ENCODE measurements around the gene CTXN1. TPM values are rescaled to one million over a fixed set of nuclear protein-coding genes. Genes with fewer than 3 reads are reported as not detected.
A peak's percentile ranks its signal among the peaks of the same experiment; 100 is the strongest.

The CTXN1 gene
- total and polyA plus RNA-seq, 5 donors from 2014 or later: not detected

GRCh38 chr19:7902796-7903243, 23.1 kb downstream of the CTXN1 start:
- peaks cover 5 to 44% (median 18%) of the 10 kb centered on the region in 4 donors for H3K4me1 Mint-ChIP-seq
- H3K27ac ChIP-seq (ENCODE audit: insufficient read depth, low read length, poor library complexity, severe bottlenecking): peak overlapping the region; percentile 85
- no peak for ATAC-seq (ENCODE audit: low read depth in 2 of 2)
- H3K27ac Mint-ChIP-seq: peak overlapping the region; percentile 74 to 94 (median 88)
- peaks cover 0 to 9% (median 0%) of the 10 kb centered on the region in 7 donors for H3K9me3 Mint-ChIP-seq
- peak overlapping the region; percentile 90 to 99 (median 94) for H3K4me3 Mint-ChIP-seq
- peaks cover 38% of the 10 kb centered on the region for H3K4me1 ChIP-seq (ENCODE audit: control insufficient read depth, insufficient read depth, low read length, poor library complexity, severe bottlenecking)
- peaks cover 6% of the 10 kb centered on the region for H3K36me3 Mint-ChIP-seq
- H3K9me3 ChIP-seq (ENCODE audit: control insufficient read depth in 2 of 2, low read length in 2 of 2): no peaks in the 10 kb centered on the region
- H3K27me3 ChIP-seq (ENCODE audit: control insufficient read depth, insufficient read depth, low read length): no peaks in the 10 kb centered on the region
- peak overlapping the region; percentile 77 for H3K4me3 ChIP-seq (ENCODE audit: low read depth, low read length)
- no peaks in the 10 kb centered on the region for H3K36me3 ChIP-seq (ENCODE audit: control insufficient read depth, insufficient read depth, low read length)
- H3K27me3 Mint-ChIP-seq: peaks cover 9% of the 10 kb centered on the region
- no peak for DNase-seq

- no peak for ATAC-seq (ENCODE audit: low read depth in 2 of 2)
- peaks cover 9% of the 10 kb centered on the region for H3K27me3 Mint-ChIP-seq
- peak overlapping the region in 1 of 3 donors; percentile 32 for H3K27ac Mint-ChIP-seq
- no peak overlapping the region for H3K4me3 Mint-ChIP-seq
- Histone ChIP-seq H3K27ac (ENCODE audit: insufficient read depth, low read length, poor library complexity, severe bottlenecking) (no peak overlapping the region), H3K4me1 (ENCODE audit: control insufficient read depth, insufficient read depth, low read length, poor library complexity, severe bottlenecking) (peaks cover 31% of the 10 kb centered on the region), H3K9me3 (ENCODE audit: control insufficient read depth in 2 of 2, low read length in 2 of 2) (no peaks in the 10 kb centered on the region), H3K36me3 (ENCODE audit: control insufficient read depth, insufficient read depth, low read length) (no peaks in the 10 kb centered on the region), H3K27me3 (ENCODE audit: control insufficient read depth, insufficient read depth, low read length) (no peaks in the 10 kb centered on the region), H3K4me3 (ENCODE audit: low read depth, low read length) (no peak overlapping the region)
- peaks cover 6% of the 10 kb centered on the region for H3K36me3 Mint-ChIP-seq
- peaks cover 0 to 9% (median 0%) of the 10 kb centered on the region in 7 donors for H3K9me3 Mint-ChIP-seq
- H3K4me1 Mint-ChIP-seq: peaks cover 5 to 35% (median 16%) of the 10 kb centered on the region in 4 donors
- no peak for DNase-seq
These were observed 24.6 kb downstream of the CTXN1 start for GRCh38 chr19:7901337-7901736.

- Mint-ChIP-seq H3K9me3 (peaks cover 0 to 9% (median 0%) of the 10 kb centered on the region in 7 donors), H3K27ac (peak overlapping the region in 1 of 3 donors; percentile 32)
These were observed 25.0 kb downstream of the CTXN1 start for GRCh38 chr19:7900931-7901330.

GRCh38 chr19:7900401-7900870, 25.5 kb downstream of the CTXN1 start:
- H3K4me1 Mint-ChIP-seq: peaks cover 5 to 26% (median 13%) of the 10 kb centered on the region in 4 donors
- peaks cover 0 to 9% (median 0%) of the 10 kb centered on the region in 7 donors for H3K9me3 Mint-ChIP-seq
- H3K4me3 ChIP-seq (ENCODE audit: low read depth, low read length): no peak overlapping the region
- peak overlapping the region in 1 of 4 donors; percentile 76 for H3K4me3 Mint-ChIP-seq
- no peak overlapping the region for H3K27ac ChIP-seq (ENCODE audit: insufficient read depth, low read length, poor library complexity, severe bottlenecking)
- peaks cover 3% of the 10 kb centered on the region for H3K36me3 Mint-ChIP-seq
- no peaks in the 10 kb centered on the region for H3K27me3 ChIP-seq (ENCODE audit: control insufficient read depth, insufficient read depth, low read length)
- H3K4me1 ChIP-seq (ENCODE audit: control insufficient read depth, insufficient read depth, low read length, poor library complexity, severe bottlenecking): peaks cover 22% of the 10 kb centered on the region
- H3K27me3 Mint-ChIP-seq: peaks cover 9% of the 10 kb centered on the region
- no peak overlapping the region for H3K27ac Mint-ChIP-seq
- no peaks in the 10 kb centered on the region for H3K36me3 ChIP-seq (ENCODE audit: control insufficient read depth, insufficient read depth, low read length)
- no peak for DNase-seq
- ATAC-seq (ENCODE audit: low read depth in 2 of 2): no peak
- H3K9me3 ChIP-seq (ENCODE audit: control insufficient read depth in 2 of 2, low read length in 2 of 2): no peaks in the 10 kb centered on the region

More at GRCh38 chr19:7900931-7901330, 25.0 kb downstream of the CTXN1 start:
- Histone ChIP-seq H3K4me3 (ENCODE audit: low read depth, low read length) (no peak overlapping the region), H3K27me3 (ENCODE audit: control insufficient read depth, insufficient read depth, low read length) (no peaks in the 10 kb centered on the region), H3K27ac (ENCODE audit: insufficient read depth, low read length, poor library complexity, severe bottlenecking) (no peak overlapping the region), H3K36me3 (ENCODE audit: control insufficient read depth, insufficient read depth, low read length) (no peaks in the 10 kb centered on the region), H3K4me1 (ENCODE audit: control insufficient read depth, insufficient read depth, low read length, poor library complexity, severe bottlenecking) (peaks cover 27% of the 10 kb centered on the region), H3K9me3 (ENCODE audit: control insufficient read depth in 2 of 2, low read length in 2 of 2) (no peaks in the 10 kb centered on the region)
- no peak for DNase-seq
- ATAC-seq (ENCODE audit: low read depth in 2 of 2): no peak
- peaks cover 5 to 31% (median 16%) of the 10 kb centered on the region in 4 donors for H3K4me1 Mint-ChIP-seq
- H3K36me3 Mint-ChIP-seq: peaks cover 6% of the 10 kb centered on the region
- H3K27me3 Mint-ChIP-seq: peaks cover 9% of the 10 kb centered on the region
- H3K4me3 Mint-ChIP-seq: peak overlapping the region in 1 of 4 donors; percentile 76

- H3K27ac Mint-ChIP-seq: no peak overlapping the region
- H3K4me1 Mint-ChIP-seq: peaks cover 3 to 20% (median 10%) of the 10 kb centered on the region in 4 donors
- no peaks in the 10 kb centered on the region for H3K9me3 ChIP-seq (ENCODE audit: control insufficient read depth in 2 of 2, low read length in 2 of 2)
- H3K27me3 Mint-ChIP-seq: peaks cover 9% of the 10 kb centered on the region
- no peak overlapping the region for H3K4me3 Mint-ChIP-seq
- H3K36me3 ChIP-seq (ENCODE audit: control insufficient read depth, insufficient read depth, low read length): no peaks in the 10 kb centered on the region
- H3K9me3 Mint-ChIP-seq: peaks cover 0 to 6% (median 0%) of the 10 kb centered on the region in 7 donors
- DNase-seq (no peak), ATAC-seq (ENCODE audit: low read depth in 2 of 2) (no peak)
- H3K27ac ChIP-seq (ENCODE audit: insufficient read depth, low read length, poor library complexity, severe bottlenecking): no peak overlapping the region
- H3K4me1 ChIP-seq (ENCODE audit: control insufficient read depth, insufficient read depth, low read length, poor library complexity, severe bottlenecking): peaks cover 16% of the 10 kb centered on the region
- no peak overlapping the region for H3K4me3 ChIP-seq (ENCODE audit: low read depth, low read length)
- H3K27me3 ChIP-seq (ENCODE audit: control insufficient read depth, insufficient read depth, low read length): no peaks in the 10 kb centered on the region
- peaks cover under 1% of the 10 kb centered on the region for H3K36me3 Mint-ChIP-seq
These were observed 26.1 kb downstream of the CTXN1 start for GRCh38 chr19:7899751-7900378.

GRCh38 chr19:7898967-7899366, 27.0 kb downstream of the CTXN1 start:
- no peaks in the 10 kb centered on the region for H3K36me3 ChIP-seq (ENCODE audit: control insufficient read depth, insufficient read depth, low read length)
- H3K27me3 ChIP-seq (ENCODE audit: control insufficient read depth, insufficient read depth, low read length): no peaks in the 10 kb centered on the region
- H3K4me3 Mint-ChIP-seq: no peak overlapping the region
- H3K9me3 ChIP-seq (ENCODE audit: control insufficient read depth in 2 of 2, low read length in 2 of 2): no peaks in the 10 kb centered on the region
- H3K4me3 ChIP-seq (ENCODE audit: low read depth, low read length): no peak overlapping the region
- H3K36me3 Mint-ChIP-seq: no peaks in the 10 kb centered on the region
- DNase-seq: no peak
- H3K27ac ChIP-seq (ENCODE audit: insufficient read depth, low read length, poor library complexity, severe bottlenecking): no peak overlapping the region
- ATAC-seq (ENCODE audit: low read depth in 2 of 2): no peak
- peaks cover 14% of the 10 kb centered on the region for H3K27me3 Mint-ChIP-seq
- peaks cover 0 to 4% (median 0%) of the 10 kb centered on the region in 7 donors for H3K9me3 Mint-ChIP-seq
- peaks cover 9% of the 10 kb centered on the region for H3K4me1 ChIP-seq (ENCODE audit: control insufficient read depth, insufficient read depth, low read length, poor library complexity, severe bottlenecking)
- peaks cover 0 to 14% (median 6%) of the 10 kb centered on the region in 4 donors for H3K4me1 Mint-ChIP-seq
- peak overlapping the region in 1 of 3 donors; percentile 20 for H3K27ac Mint-ChIP-seq

- no peak for DNase-seq
- Histone ChIP-seq H3K9me3 (ENCODE audit: control insufficient read depth in 2 of 2, low read length in 2 of 2) (no peaks in the 10 kb centered on the region), H3K4me3 (ENCODE audit: low read depth, low read length) (no peak overlapping the region), H3K27me3 (ENCODE audit: control insufficient read depth, insufficient read depth, low read length) (no peaks in the 10 kb centered on the region), H3K36me3 (ENCODE audit: control insufficient read depth, insufficient read depth, low read length) (no peaks in the 10 kb centered on the region), H3K4me1 (ENCODE audit: control insufficient read depth, insufficient read depth, low read length, poor library complexity, severe bottlenecking) (no peaks in the 10 kb centered on the region), H3K27ac (ENCODE audit: insufficient read depth, low read length, poor library complexity, severe bottlenecking) (no peak overlapping the region)
- Mint-ChIP-seq H3K4me1 (peaks cover 0 to 2% (median 0%) of the 10 kb centered on the region in 4 donors), H3K27me3 (peaks cover 5% of the 10 kb centered on the region), H3K27ac (no peak overlapping the region), H3K4me3 (no peak overlapping the region), H3K36me3 (no peaks in the 10 kb centered on the region), H3K9me3 (no peaks in the 10 kb centered on the region)
- ATAC-seq (ENCODE audit: low read depth in 2 of 2): no peak
These were observed 28.6 kb downstream of the CTXN1 start for GRCh38 chr19:7897292-7897691.

- H3K9me3 ChIP-seq (ENCODE audit: control insufficient read depth in 2 of 2, low read length in 2 of 2): no peaks in the 10 kb centered on the region
- no peaks in the 10 kb centered on the region for H3K36me3 ChIP-seq (ENCODE audit: control insufficient read depth, insufficient read depth, low read length)
- Mint-ChIP-seq H3K27ac (no peak overlapping the region), H3K4me1 (no peaks in the 10 kb centered on the region), H3K36me3 (no peaks in the 10 kb centered on the region), H3K9me3 (no peaks in the 10 kb centered on the region), H3K4me3 (no peak overlapping the region), H3K27me3 (peaks cover 11% of the 10 kb centered on the region)
- DNase-seq: no peak
- H3K4me3 ChIP-seq (ENCODE audit: low read depth, low read length): no peak overlapping the region
- no peak overlapping the region for H3K27ac ChIP-seq (ENCODE audit: insufficient read depth, low read length, poor library complexity, severe bottlenecking)
- no peaks in the 10 kb centered on the region for H3K4me1 ChIP-seq (ENCODE audit: control insufficient read depth, insufficient read depth, low read length, poor library complexity, severe bottlenecking)
- no peaks in the 10 kb centered on the region for H3K27me3 ChIP-seq (ENCODE audit: control insufficient read depth, insufficient read depth, low read length)
- ATAC-seq (ENCODE audit: low read depth in 2 of 2): no peak
These were observed 30.4 kb downstream of the CTXN1 start for GRCh38 chr19:7895565-7895964.
